CD4-positive, alpha-beta T cell treated with Interleukin-17A for 4 hours (primary cell): ENCODE results near the gene MTPN.

Experiments used
- DNase-seq: peaks from one replicate; pipeline ENCODE4 v3.0.0-alpha.2; 2020; ENCODE audit warnings: mixed read lengths

Gene MTPN

GRCh38 chr7:135878284-135878683, 98.9 kb downstream of the MTPN start:
- no peak for DNase-seq

- DNase-seq, result no peak
These were observed 99.4 kb downstream of the MTPN start for GRCh38 chr7:135877805-135878204.
